ENCODE measurements around the gene RTL5.
"Not testable (repeated sequence)": the region's sequence is repeated elsewhere in the genome, so short reads cannot be mapped to it uniquely, and the experiment has no call there.

RTL5 gene

DNA sequence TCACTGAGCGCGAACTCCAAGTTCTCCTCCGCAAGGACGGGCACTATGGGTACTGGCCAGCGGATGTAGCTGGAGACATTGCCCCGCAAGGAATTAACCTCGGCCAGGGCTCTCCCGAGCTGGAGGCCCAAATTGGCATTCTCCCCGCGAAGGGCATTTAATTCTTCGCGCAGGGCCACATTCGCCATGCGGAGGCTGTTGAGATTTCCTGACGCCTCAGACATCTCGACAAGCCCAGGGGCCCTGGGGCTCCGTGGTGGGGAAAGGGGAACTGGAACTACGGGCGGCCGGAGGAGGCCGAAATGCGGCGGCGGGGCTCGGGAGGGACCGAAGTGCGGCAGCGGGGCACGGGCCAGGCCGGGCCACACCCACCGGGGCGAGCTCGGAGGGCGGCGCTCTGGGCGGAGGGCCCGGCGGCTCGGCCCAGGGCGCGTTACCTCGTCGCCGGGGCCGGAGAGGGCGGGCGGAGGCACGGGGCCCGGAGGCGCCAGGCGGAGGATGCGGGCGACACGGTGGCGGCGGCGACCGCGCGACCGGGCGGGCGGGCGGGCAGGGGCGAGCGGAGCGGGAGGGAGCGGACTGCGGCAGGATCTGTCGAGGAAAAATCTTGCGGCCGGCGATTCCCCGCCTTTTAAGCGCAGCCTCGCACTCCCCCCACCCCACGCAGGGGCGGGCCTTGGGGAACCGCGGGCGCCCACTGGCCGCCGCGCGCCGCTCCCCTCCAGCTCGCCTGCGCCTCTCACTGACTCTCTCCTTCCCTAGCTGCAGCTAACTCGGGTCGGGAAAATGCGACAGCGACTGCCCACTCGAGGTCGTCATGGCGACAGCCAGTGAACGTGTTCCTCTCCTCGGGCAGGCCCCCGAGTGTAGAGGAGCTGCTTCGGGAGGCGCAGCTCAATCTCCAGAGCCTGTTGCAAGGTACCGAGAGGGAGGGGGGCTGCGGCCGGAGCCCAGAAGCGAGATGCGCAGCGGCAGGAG lies at the start of gene RTL5:
Gene RTL5, minus strand, starts transcription at position 599 of the 978 bp plus-strand sequence.
- DNase-seq (ENCODE audit: low read depth) = peak; percentile 72
- peak within 1 kb of the TSS; percentile 55 for H3K4me3 ChIP-seq (ENCODE audit: low read depth, low read length)

DNA sequence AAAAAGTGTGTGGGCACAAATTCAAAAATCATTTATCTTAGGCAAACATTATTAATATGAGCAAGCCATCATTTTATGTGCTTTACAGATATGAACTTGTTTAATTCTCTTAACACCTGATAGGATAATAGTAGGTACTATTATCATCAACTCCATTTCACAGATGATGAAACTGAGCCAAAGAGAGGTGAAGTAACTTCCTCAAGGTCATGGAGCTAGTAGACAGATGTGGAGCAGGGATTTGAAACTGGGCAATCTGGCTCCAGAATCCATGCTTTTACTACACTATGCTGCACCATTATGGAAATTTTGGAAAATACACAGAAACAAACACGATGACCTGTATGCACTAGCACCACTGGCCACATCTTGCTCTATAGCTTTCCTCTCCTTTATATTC lies 48.8 kb upstream of the RTL5 start:
- no peak overlapping the region for H3K4me3 ChIP-seq (ENCODE audit: low read depth, low read length)
- DNase-seq (ENCODE audit: low read depth) = no peak

- H3K4me3 ChIP-seq (ENCODE audit: low read depth, low read length) = no peak overlapping the region
These were observed 45.3 kb upstream of the RTL5 start for GRCh38 chrX:72176981-72177380.

DNA sequence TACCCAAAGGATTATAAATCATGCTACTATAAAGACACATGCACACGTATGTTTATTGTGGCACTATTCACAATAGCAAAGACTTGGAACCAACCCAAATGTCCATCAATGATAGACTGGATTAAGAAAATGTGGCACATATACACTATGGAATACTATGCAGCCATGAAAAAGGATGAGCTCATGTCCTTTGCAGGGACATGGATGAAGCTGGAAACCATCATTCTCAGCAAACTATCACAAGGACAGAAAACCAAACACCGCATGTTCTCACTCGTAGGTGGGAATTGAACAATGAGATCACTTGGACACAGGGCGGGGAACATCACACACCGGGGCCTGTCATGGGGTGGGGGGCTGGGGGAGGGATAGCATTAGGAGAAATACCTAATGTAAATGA lies 44.6 kb upstream of the RTL5 start:
- not testable (repeated sequence) for DNase-seq (ENCODE audit: low read depth); H3K4me3 ChIP-seq (ENCODE audit: low read depth, low read length)

More at GRCh38 chrX:72176981-72177380, 45.3 kb upstream of the RTL5 start:
- DNase-seq (ENCODE audit: low read depth) = no peak

- DNase-seq (ENCODE audit: low read depth) = no peak
These were observed 37.5 kb upstream of the RTL5 start for GRCh38 chrX:72169008-72169728.

DNA sequence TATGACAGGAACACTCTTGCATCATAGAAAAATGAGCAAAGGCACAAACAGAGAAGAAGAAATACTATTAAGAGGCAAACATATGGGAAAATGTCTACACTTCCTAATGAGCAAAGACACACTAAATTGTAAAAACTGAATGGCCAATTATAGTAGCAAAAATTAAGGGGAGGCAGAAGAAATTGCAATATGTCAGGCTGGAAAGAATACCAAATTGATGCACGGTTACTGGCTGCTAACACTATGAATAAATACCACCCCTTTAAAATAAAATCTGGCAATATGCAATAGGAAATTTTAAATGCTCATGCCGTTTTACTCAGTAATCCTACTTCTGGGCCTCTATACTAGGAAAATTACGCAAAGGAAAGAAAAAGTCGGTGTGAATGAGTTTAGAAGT lies 33.8 kb upstream of the RTL5 start:
- H3K4me3 ChIP-seq (ENCODE audit: low read depth, low read length) = no peak overlapping the region
- no peak for DNase-seq (ENCODE audit: low read depth)

More at GRCh38 chrX:72169008-72169728, 37.5 kb upstream of the RTL5 start:
- H3K4me3 ChIP-seq (ENCODE audit: low read depth, low read length) = no peak overlapping the region

GRCh38 chrX:72159769-72160168 lies 28.1 kb upstream of the RTL5 start:
- no peak for DNase-seq (ENCODE audit: low read depth)
- H3K4me3 ChIP-seq (ENCODE audit: low read depth, low read length) = no peak overlapping the region

GRCh38 chrX:72158773-72159172 lies 27.1 kb upstream of the RTL5 start:
- no peak overlapping the region for H3K4me3 ChIP-seq (ENCODE audit: low read depth, low read length)

DNA sequence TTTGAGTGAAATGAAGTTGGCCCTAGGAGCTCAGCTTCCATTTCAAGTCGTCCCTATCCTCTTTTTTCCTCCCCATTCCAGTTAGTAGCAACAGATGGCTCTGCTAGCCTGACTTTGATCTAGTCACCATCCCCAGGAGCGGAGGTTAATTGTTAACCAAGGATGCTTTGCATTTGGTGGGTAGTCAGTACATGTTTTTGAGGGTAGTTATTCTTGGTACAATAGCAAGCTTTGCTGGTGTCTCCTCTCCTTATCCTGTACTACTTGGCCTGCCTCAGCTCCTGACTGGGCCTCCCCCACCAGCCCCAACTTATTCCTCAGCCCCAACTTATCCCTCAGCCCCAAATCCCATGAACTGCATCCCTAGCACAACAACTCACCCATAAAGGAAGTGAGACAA lies 14.8 kb upstream of the RTL5 start:
- no peak for DNase-seq (ENCODE audit: low read depth)
- no peak overlapping the region for H3K4me3 ChIP-seq (ENCODE audit: low read depth, low read length)

More at GRCh38 chrX:72158773-72159172, 27.1 kb upstream of the RTL5 start:
- no peak for DNase-seq (ENCODE audit: low read depth)

DNA sequence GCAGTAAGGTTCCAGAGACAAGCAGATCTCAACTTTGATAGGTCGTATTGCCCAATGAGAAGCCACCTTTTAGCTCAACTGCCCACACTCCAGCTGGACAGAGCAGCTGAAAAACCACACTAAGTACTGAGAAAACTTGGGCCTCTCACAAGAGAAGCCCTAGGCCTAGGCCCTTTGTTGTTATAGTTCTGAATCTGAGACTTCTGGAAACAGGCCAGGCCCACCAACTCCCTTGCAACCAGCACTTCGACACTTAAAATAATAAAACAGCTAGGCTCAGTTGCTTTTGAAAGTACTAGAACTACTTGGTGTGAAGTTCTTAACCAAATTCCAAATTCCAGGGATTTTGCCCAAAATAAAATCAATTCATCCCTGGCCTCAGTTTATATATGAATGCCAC lies 13.5 kb upstream of the RTL5 start:
- no peak for DNase-seq (ENCODE audit: low read depth)
- no peak overlapping the region for H3K4me3 ChIP-seq (ENCODE audit: low read depth, low read length)

DNA sequence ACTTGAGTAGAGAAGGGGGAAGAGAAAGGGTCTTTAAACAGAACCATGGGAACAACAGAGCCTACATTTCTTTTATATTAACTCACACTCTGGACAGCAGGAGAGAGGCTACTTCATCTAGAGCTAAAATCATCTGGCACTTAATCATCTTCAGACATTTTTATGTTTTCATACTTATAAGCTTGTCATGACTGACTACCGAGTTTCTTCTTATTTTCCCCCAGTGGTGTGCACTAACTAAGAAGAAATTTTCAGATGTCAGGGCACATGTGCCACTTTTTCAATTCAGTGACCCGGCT lies 11.8 kb upstream of the RTL5 start:
- H3K4me3 ChIP-seq (ENCODE audit: low read depth, low read length) = no peak overlapping the region
- DNase-seq (ENCODE audit: low read depth) = no peak

DNA sequence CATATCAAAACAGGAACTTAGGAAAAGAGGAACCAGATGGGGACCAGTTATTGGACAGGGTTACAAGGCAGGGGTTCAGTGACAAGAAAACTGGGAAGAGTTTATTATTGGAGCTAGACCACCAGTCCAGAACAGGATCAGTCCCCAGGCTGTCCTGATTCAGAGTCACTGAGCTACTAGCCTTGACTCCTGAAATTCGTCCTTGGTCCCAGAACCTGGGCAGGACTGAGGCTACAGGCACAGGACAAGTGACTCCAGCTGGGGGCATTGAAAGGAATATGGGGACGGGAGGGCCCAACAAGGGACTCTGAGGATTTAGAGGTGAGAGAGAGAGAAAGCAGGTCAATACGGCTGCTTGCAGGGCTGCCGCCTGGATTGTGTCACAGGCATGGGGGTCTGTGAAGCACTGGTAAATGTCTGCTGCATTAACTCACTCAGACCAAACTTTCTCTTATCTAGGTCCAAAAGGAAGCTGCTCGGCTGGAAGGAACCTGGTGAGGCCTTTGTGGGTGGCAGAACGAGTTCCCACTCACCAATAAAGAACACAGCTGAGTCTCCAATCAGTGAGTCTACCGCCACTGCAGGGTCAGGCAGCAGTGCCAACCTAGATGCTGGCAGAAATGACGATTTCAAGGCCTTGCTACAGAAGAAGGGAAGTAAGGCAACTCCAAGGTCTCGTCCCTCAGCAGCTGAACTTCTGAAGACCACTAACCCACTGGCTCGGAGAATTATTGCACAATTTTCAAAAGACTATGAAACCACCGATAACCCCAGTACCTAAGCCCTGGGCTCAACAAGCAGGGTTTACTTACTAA lies 11.3 kb upstream of the RTL5 start:
- DNase-seq (ENCODE audit: low read depth) = no peak

GRCh38 chrX:72142094-72142793 lies 10.5 kb upstream of the RTL5 start:
- no peak for DNase-seq (ENCODE audit: low read depth)

More for the DNA sequence above, 11.3 kb upstream of the RTL5 start:
- no peak overlapping the region for H3K4me3 ChIP-seq (ENCODE audit: low read depth, low read length)

DNA sequence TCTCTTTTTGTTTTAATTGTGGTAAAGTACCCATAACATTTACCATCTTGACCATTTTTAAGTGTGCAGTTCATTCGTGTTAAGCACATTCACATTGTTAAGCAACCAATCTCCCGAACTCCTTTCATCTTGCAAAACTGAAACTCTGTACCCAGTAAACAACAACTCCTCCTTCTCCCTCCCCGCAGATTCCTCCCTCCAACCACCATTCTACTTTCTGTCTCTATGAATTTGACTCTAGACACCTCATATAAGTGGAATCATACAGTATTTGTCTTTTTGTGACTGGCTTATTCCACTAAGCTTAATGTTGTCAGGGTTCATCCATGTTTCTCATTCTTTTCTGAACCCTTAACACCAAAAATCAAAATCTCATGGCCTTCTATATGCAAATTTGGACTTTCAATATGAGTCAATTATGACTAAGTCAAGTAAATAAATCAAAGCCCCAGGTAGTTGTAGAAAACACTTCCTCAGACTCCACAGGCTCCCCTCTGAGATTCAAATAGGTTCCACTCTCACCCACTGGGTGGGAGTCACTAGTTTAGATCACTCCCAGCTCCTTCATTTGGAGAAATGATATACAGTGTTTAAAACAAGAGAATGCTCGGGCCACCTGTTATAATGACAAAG lies 9.8 kb upstream of the RTL5 start:
- DNase-seq (ENCODE audit: low read depth) = no peak

More at GRCh38 chrX:72142094-72142793, 10.5 kb upstream of the RTL5 start:
- H3K4me3 ChIP-seq (ENCODE audit: low read depth, low read length) = no peak overlapping the region

GRCh38 chrX:72139538-72139937 lies 7.8 kb upstream of the RTL5 start:
- DNase-seq (ENCODE audit: low read depth) = no peak
- H3K4me3 ChIP-seq (ENCODE audit: low read depth, low read length) = no peak overlapping the region

More for the DNA sequence above, 9.8 kb upstream of the RTL5 start:
- no peak overlapping the region for H3K4me3 ChIP-seq (ENCODE audit: low read depth, low read length)

DNA sequence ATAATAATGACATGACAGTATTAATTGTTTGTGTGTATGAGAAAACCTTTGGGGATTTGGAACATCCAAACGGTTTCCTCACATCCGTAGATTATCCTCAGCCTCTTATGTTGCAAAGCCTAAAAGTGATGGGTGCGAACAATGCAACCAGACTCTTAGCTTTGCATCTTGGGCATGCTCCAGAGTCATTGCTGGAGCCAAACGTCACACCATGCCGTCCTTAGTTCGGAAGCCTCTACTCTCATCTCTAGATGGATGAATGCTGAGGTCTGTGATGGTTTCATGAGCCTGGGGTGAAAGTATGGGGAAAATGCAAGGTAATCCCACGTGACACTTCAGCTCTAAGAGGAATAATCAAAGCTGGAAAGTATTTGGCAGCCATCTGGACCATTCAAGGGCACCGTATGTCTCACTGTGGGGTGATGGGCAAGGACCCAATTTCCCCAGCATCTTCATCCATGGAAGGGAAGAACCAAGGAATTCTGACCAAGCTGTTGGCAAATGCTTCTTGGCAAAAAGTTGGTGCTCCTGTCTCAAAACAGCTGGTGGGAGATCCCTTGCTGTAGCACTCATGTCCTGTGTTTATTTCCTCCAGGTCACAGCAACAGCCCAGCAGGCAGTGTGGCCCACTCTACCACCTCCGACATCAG lies 6.3 kb upstream of the RTL5 start:
- DNase-seq (ENCODE audit: low read depth) = no peak
- H3K4me3 ChIP-seq (ENCODE audit: low read depth, low read length) = no peak overlapping the region

- H3K4me3 ChIP-seq (ENCODE audit: low read depth, low read length) = no peak overlapping the region
- no peak for DNase-seq (ENCODE audit: low read depth)
These were observed 2.3 kb upstream of the RTL5 start for GRCh38 chrX:72133851-72134546.

DNA sequence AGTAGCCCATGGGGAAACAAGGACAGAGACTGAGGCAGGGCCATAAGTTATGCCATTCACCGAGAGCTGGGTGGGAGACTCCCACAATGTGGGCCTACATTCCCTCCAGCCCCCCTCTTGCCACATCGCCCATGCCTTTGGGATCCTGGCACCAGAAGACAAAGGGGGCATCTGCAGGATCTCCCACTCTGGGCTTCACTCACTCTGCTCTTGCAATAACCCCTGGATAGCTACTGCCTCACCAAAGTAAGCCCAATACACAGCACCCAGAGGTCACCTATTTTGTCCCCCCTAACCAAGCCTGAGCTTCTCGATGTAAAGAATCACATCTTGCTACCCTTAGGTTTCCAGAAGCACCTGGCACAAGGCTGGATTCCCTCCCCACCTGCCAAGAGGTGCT lies 741 bp upstream of the RTL5 start:
- DNase-seq (ENCODE audit: low read depth) = no peak
- peak overlapping the region; percentile 35 for H3K4me3 ChIP-seq (ENCODE audit: low read depth, low read length)

Measured in skeletal muscle cell (primary cell).